NCI-H1105 (cell line): ENCODE data around the gene TMEM242.

Experiments used
- DNase-seq: peaks from one replicate; lab custom pipeline; 2025; lab: John Stamatoyannopoulos, UW

The TMEM242 gene

DNA sequence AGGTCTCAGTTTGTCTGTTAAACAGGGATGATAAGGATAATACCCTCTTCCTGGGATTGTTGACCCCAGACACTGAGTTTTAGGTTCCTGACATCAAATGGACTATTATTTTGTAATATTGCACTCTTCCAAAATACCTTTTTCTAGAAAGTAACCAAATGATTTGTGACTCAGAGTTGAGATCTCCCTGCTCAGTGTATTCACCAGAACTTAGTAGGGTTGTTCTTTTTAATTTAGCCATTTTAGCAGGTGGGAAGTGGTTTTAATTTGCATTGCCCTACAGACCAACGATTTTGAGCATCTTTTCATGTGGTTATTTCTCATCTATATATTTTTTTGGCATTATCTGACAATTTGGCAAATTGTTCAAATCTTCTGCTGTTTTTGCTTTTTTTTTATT lies 75.1 kb downstream of the TMEM242 start:
- DNase-seq: no peak

GRCh38 chr6:157246771-157247484 lies 76.4 kb downstream of the TMEM242 start:
- no peak for DNase-seq

DNA sequence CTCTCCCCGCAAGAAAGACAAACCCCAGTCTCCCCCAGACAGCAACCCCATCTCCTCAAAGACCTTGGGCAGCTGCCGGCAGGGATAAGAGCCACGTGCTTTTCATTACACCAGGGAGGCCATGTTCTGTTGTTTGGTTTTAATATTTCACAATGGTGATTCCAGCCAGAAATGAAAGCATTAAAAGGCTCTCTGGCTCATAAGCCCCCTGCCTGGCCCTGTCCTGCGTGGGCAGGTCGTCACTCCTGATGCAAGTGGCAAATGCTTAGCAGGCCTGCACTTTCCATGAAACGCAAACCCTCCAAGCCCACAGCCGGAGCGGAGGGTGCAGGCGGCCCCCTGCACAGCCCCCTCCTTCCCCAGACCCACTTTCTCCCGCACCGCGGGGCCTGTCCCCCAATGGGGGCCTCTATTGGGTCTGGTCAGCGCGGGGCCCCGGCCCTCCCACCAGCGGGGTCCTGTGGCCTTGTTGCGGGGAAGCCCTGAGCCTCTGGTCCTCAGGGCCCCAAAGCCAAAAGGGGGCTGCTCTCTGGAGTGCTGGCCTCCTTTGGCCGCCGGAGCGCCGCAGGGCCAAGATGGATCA lies 77.2 kb downstream of the TMEM242 start:
- no peak for DNase-seq

GRCh38 chr6:157245436-157245835 lies 77.9 kb downstream of the TMEM242 start:
- no peak for DNase-seq

DNA sequence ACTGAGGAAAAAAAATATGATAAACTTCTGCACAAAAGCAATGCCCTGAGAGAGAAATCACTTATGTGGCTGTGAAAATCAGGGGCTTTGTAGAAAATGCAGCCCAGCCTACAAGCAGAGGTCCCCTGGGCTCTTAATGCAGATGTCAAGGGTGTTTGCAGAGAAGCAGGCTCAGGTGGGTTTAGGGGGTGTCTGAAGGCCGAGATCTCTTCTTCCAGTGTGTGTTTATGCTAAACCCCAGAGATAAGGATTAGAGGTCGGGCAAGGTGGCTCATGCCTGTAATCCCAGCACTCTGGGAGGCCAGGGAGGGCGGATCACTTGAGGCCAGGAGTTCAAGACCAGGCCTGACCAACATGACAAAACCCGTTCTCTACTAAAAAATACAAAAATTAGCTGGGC lies 78.5 kb downstream of the TMEM242 start:
- no peak for DNase-seq

- no peak for DNase-seq
These were observed 79.1 kb downstream of the TMEM242 start for GRCh38 chr6:157244175-157244574.

DNA sequence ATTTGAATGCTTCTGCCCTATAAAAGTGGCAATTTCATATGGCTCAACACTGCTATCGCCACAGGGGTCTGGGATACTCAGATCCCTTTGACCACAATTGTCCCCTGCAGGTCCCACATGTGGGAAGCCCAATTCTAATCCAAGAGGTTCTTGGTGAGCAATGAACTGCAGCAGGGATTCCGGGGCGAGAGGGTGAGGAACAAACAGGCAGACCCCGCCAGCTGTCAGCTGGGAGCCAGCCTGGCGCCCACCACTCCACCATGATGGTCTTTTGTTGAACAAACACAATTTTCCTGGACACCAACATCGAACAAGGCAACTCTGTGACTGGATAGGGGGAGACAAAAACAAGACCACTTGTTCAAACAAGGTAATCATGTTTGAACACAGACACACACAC lies 80.5 kb downstream of the TMEM242 start:
- no peak for DNase-seq

- no peak for DNase-seq
These were observed 82.4 kb downstream of the TMEM242 start for GRCh38 chr6:157240960-157241311.

GRCh38 chr6:157240059-157240959 lies 83.0 kb downstream of the TMEM242 start:
- no peak for DNase-seq

DNA sequence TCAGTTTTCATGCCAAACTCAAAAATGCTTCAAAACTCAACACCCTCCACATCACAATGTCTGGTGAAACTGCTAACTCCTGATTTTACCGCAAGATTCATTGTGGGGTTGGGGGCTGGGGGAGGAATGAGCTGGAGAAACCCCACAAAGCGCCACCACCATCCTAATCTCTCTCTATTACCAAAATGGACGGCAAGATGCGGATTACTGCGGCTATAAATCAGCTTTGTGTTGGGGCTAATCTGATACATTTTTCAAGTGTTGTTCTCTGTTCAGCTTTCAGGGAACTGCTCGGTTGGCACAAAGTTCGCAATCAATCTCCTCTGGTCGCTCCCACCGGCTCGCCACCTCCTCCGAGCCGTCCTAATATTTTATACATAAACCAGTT lies 83.7 kb downstream of the TMEM242 start:
- no peak for DNase-seq
